HPDE6-E6E7 (cell line): ENCODE results near the gene DNAAF3.

Source experiments
- DNase-seq: peaks from one replicate; pipeline ENCODE4 v3.0.0; 2011; ENCODE audit warnings: missing footprints; ENCODE audit errors: extremely low spot score

Gene DNAAF3

DNA sequence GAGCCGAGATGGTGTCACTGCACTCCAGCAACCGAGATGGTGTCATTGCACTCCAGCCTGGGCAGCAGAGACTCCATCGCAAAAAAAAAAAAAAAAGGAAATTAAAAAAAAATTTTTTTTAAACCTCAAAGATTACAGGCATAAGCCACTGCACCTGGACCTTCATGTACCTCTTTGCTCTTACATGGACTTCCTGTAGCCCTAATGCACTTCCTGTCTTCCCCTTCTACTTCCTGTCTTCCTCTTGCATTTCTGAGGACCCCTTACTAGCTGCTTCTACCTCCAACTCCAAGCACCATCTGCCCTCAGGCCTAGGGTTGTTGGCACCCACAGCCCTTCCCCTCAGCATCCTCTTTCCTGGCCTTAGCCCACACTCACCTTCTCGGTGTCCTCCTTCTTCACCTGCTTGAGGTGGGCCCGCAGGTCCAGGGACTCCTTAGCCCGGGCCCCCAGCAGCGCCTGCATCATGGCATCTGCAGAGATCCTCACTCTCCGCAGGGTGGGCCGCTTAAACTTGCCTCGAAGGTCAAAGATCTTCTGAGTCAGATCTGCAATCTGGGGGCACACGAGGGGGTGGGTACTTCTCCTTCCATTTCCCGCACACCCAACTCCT lies 12.7 kb downstream of the DNAAF3 start:
- DNase-seq: no peak

DNA sequence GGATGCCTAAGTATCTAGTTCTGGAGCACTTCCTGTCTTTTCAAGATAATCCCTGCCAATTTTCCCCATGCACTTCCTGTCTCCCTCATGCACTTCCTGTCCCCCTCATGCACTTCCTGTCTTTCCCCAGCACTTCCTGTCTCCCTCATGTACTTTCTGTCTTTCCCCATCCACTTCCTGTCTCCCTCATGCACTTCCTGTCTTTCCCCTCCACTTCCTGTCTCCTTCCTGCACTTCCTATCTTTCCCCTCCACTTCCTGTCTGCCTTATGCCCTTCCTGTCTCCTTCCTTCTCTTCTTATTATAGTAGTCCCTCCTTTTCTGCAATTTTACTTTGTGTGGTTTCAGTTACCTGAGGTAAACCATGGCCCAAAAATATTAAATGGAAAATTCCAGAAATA lies 14.4 kb downstream of the DNAAF3 start:
- DNase-seq: no peak

DNA sequence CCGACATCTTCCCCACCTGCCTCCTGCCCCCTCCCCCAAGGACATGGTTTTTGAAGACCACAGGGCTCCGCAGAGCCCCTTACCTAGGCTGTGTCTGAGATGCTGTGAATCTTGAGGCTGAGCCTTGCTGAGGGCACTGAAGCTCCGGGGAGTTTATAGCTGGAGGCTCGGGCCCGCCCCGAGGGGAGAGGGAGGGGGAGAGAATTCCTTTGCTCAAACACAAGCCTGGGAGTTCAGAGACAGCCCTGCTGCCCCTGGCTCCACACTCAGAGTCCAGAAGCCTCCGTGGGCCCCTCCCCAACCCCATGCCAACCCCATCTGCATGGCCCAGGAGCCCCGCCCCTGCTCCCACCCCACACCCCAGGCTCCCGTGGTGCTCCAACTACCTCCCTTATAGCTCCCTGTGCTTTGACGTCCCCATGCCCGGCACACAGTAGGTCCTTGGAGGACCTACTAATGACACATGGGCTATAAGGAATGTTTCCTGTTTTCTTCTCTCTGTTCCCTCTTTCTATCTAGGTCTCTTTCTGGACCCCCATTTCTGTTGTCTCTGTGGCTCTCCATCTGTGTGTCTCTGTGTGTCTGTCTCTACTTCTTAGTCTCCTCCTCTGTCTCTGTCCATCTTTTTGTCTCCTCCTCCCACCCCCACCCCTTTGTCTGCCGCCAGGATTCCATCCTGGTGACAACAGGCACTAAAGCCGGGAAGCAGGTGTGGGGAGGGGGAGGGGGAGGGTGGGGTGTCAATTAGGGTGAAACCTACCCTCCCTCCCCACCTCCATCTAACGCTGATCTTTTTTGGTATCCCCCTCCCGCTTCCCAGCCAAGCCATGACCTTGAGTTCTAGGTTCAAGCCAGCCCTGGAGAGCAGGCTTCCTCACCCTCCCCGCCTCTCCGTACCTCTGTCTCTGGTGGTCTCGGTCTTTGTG lies 17.1 kb downstream of the DNAAF3 start, which contains the start of gene TNNT1:
Gene TNNT1 (minus strand): TSS at position 129 of the 926 bp plus-strand sequence. CDS start 2,049 bp downstream, outside the sequence.
- no peak for DNase-seq

DNA sequence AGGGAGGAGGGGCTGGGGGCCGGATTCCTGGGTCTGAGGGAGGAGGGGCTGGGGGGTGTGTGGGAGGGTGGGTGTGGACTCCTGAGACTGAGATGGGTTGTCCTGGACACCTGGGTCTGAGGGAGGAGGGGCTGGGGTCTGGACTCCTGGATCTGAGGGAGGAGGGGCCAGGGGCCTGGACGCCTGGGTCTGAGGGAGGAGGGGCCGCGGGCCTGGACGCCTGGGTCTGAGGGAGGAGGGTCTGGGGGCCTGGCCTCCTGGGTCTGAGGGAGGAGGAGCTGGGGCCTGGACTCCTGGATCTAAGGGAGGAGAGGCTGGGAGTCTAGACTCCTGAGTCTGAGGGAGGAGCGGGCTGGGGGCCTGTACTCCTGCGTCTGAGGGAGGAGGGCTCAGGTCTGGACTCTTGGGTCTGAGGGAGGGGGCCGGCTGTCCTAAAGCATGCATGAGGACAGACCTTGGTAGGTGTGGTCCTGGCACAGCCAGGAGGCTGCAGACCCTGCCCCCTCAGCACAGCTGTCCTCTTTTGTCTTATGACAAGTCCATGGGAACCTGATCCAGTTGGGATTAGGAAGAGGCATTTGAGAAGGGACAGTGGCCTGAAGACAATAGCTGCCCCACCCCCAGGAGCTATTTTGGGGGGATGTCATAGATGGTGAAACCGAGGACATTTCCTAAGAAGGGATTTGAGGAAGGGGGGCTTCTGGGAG lies 18.7 kb downstream of the DNAAF3 start:
- DNase-seq: no peak

DNA sequence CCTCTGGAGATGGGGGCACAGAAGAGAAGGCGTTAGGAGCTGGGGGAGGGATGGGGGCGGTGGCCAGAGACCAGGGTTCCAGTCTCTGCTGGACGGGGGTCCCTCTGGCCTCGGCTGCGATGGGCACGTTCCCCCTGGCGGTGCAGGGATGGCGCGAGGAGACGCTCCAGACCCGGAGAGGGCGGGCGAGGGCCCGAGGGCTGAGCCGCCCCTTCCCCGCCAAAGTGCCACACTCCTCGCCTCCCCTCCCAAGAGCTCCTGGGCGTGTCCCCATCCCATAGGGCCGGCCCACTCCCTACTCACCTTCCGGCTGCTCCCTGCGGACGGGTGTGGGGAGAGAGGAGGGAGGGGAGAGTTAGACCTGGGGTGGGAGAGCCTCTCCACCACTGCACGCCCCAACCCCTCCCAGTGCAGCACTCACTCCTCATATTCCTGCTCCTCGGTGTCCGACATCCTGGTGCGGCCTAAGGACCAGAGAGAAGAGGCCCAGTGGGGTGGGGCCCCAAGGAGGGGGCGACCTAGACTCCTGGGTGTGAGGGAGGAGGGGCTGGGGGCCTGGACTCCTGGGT lies 19.6 kb downstream of the DNAAF3 start:
- DNase-seq: peak; percentile 70

DNA sequence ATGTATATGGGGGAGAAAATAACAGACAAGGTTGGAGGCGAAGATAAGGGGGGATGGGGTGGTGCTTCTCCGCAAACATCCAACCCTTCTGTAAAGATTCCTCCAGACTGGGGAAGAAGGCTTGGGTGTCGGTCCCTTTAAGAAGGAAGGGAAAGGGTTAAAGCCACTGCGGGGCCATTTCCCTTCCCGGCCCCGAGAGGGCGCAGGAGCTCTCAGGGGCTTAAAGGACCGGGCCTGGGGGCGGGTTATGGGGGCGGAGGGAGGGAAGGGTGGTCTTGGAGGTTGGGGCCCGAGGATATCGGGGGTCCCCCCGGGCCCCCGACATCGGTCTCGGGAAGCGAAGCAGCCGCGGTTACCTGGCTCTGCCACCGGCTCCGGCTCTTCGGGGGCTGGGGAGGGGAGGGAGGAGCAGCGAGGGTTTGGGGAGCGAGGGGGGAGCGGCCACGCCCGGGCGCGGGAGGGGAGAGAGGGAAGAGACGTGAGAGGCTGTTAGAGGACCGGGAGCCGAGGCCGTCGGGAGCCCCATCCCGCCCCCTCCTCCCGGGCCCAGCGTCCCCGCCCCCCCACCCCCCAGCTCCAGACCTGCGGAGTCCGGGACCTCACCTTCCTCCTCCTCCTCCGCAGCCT lies 20.2 kb downstream of the DNAAF3 start:
- DNase-seq: peak; percentile 69

DNA sequence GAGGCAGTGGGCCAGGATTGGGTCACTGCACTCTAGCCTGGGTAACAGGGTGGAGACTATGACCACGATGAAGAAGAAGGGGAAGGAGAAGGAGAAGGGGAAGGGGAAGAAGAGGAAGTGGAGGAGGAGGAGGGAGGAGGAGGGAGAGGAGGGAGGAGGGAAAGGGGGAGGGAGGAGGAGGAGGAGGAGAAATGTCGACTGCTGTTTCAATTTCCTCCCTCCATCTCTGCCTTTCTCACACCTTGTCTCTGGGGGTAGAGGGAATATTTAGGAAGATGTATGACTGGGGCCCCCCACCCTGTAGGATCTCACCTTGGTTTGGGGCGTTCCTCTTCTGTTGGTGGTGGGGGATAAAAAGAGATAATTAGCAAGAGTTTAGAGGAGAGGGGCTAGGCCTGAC lies 21.2 kb downstream of the DNAAF3 start:
- no peak for DNase-seq

DNA sequence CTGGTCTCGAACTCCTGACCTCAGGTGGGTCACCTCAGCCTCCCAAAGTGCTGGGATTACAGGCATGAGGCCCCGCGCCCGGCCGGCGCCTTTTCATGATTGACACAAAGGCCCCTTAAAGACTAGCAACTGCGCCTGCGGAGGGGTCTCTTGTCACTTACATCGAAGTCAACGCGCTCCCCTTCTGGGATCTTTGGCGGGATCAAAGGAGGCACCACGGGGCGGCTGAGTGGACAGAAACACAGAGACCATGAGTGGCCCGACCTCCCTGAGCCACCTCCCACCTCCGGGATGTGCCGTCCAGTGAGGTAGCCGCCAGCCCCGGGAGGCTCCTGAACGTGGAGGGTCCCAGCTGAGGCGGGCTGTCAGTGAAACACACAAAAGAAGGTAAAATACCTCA lies 24.7 kb downstream of the DNAAF3 start:
- DNase-seq: no peak

DNA sequence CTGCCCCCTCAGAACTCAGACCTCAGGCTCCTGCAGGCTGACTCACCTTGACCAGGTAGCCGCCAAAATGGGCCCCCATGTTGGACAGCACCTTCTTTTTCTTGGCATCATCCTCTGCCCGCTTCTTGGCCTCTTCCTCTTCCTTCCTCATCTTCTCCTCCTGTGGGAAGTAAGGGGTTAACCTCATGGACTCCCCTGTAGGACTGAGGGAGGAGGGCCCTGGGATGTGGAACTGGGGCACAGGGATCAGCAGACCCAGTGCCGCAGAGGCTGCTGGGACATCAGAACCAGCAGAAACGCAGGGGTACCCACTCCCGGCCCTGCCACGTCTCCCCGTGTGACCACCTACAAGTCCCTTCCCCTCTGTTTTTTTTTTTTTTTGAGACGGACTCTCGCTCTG lies 28.5 kb downstream of the DNAAF3 start:
- no peak for DNase-seq

DNA sequence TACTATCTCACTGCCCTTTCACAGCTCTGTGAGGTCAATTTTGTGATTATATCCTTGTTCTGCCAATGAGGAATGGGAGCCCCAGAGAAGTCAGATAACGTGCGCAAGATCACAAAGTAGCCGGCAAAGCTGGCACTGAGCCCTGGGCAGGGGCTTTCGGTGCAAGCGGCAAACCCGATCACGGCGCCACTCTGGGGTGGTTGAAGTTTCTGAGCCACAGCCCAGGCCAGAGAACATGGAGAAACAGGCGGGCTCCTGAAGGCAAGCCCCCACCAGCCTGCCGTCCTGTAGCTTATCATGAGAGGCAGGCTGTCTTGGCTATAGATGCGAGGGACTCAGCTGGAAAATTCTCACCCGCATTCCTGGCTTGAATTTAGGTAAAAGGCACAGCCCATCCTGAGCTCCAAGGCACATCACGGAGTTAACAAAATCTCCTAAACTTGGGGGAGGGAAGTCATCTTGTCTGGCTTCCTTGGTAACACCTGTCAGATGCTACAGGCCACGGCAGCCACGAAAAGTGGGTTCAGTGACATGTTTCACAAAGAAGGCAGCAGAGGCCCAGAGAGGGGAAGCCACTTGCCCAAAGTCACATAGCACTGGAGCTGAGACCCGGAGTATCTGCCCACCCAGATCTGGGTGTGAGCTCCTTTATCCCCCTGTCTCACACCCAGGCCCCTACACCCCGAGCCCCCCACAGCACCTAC lies 29.9 kb downstream of the DNAAF3 start:
- DNase-seq: no peak

DNA sequence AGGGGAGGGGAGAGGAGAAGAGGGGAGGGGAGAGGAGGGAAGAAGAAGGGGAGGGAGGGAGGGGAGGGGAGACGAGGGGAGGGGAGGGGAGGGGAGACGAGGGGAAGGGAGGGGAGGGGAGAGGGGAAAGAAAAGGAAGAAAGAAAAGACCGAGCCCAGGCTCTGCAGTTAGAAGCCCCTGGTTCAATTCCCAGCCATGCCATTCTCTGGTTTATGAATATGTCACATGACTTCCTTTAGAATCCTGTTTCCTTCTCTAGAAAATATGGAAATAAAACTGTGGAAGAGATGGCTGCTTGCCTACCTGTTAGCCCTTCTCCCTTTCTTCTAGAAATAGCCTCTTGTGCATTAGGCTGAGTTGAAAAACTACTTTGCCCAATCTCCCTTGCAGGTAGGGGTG lies 31.7 kb downstream of the DNAAF3 start:
- DNase-seq: no peak

DNA sequence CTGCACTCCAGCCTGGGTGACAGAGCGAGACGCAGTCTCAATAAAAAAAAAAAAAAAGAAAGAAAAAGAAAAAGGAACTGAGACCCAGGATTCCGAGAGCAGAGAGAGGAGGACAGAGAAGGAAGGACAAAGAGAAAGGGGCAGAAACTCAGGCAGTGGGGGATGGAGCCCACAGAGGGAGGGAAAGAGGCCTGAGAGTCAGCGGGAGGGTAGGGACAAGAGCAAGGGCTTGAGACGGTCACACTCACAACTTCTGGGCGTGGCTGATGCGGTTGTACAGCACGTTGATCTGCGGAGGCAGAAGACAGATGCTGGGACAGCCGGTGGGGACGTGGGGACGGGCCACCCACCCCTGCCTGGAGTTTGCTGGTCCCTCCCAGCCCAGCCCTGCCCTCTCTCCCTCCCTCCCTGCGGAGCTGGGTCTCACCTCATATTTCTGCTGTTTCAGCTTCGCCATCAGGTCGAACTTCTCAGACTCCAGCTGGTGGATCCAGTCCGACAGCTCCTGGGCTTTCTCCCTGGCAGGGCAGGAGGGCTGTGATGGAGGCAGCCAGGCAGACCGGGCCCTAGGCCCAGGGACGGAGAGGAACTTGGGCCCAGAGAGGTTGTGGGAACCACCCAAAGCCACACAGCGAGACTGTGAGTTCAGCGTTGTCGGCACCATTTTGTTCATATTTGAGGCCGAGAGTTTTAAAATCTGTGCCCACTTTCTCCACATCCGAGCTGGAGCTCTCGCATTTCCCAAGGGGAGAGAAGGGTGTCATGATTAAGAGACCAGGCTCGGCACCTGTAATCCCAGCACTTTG lies 32.6 kb downstream of the DNAAF3 start:
- no peak for DNase-seq

DNA sequence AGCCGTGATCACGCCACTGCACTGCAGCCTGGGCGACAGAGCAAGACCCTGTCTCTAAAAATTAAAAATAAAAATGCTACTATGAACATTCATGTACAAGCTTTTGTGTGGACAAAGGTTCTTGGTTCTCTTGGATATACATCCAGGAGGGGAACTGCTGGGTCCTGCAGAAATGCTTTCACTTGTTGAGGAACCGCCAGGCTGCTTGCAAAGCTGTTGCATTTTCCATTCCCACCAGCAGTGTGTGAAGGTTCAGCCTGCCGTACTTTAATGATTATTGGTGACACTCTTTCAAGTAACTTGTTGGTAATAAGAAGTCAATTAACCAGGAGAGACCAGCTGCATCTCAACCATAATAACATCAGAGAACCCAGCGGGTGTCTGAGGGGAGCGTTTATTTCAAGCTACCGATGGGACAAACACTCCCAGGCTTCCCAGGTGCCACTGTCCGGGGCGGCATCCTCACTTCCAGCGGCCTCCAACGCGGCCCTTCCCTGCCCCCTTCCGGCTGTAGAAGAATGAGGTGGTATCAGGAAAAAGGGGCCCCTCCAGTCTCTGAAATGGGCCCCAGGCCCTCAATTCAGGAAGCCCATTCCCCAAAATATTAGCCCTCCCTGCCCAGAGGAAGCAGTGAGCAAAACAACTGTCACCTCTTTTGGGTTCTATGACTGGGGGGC lies 33.8 kb downstream of the DNAAF3 start:
- DNase-seq: no peak

DNA sequence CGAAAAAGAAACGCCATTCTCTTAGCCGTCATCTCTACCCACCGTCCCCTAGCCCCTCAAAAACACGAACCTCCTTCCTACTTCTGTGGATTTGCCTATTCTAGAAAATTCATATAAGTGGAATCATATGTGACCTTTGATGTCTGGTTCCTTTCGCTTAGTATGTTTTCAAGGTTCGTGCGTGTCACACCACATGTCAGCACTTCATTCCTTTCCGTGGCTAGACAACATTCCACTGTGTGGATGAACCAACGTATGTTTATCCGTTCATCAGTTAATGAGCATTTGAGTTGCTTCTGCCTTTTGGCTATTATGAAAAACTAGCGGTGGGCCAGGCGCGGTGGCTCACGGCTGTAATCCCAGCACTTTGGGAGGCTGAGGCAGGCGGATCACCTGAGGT lies 35.0 kb downstream of the DNAAF3 start:
- no peak for DNase-seq

DNA sequence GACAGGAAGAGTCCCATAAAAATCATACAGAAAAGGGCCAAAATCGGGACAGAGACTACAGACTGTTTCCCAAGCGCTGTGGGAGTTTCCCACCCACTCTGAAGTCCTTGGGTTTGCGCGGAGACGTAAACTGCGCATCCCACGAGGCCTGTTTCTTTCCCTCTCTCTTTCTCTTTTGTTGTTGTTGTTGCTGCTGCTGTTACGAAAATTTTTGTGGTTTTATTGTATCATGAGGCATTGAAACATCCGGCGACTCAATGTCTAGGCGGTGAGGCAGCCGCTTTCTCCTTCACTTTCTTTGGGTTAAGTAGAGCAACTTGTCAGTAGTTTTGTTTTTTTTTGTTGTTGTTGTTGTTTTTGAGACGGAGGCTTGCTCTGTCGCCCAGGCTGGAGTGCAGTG lies 47.4 kb downstream of the DNAAF3 start:
- no peak for DNase-seq

DNA sequence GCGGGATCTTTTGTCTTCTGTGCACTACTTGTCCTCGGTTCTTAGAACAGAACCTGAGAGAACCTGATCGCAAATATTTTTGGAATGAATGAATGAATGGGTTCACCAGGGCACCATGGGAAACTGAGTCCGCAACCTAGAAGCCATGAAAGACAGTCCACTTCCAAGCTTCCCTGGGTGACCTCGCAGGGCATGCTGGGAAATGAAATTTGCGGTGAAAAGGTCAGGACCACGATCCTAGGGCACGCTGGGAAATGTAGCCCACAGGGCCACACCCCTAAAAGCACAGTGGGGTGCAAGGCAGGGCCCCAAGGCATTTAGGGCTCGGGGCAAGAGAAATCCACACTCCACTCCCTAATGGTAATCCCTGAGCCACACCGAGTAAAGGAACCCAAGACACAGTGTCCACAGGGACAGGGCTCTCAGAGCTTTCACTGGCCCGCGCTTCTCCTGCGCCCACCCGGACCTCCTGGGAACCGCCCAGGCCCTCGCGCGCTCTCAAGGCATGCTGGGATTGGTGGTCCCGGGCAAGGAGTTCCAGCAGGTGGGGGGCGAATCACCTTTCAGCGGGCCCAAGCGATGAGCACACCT lies 47.9 kb downstream of the DNAAF3 start:
- DNase-seq: no peak

DNA sequence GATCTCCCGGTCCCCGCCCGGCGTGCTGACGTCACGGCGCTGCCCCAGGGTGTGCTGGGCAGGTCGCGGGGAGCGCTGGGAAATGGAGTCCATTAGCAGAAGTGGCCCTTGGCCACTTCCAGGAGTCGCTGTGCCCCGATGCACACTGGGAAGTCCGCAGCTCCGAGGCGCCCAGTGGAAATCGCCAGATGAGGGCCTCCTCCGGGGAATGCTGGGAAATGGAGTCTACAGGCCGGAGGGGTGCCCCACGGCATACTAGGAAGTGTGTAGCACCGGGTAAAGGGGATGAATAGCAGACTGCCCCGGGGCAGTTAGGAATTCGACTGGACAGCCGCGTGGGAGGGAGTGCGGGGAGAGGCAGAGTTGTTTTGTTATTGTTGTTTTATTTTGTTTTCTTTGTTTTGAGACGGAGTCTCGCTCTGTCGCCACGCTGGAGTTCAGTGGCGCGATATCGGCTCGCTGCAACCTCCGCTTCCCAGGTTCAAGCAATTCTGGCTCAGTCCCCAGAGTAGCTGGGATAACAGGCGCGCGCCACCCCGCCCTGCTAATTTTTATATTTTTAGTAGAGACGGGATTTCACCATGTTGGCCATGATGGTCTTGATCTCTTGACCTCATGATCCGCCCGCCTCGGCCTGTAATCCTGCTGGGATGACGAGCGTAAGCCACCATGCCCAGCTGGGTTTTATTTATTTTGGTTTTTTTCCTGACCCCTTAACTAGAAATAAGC lies 48.6 kb downstream of the DNAAF3 start:
- peak; percentile 100 for DNase-seq

DNA sequence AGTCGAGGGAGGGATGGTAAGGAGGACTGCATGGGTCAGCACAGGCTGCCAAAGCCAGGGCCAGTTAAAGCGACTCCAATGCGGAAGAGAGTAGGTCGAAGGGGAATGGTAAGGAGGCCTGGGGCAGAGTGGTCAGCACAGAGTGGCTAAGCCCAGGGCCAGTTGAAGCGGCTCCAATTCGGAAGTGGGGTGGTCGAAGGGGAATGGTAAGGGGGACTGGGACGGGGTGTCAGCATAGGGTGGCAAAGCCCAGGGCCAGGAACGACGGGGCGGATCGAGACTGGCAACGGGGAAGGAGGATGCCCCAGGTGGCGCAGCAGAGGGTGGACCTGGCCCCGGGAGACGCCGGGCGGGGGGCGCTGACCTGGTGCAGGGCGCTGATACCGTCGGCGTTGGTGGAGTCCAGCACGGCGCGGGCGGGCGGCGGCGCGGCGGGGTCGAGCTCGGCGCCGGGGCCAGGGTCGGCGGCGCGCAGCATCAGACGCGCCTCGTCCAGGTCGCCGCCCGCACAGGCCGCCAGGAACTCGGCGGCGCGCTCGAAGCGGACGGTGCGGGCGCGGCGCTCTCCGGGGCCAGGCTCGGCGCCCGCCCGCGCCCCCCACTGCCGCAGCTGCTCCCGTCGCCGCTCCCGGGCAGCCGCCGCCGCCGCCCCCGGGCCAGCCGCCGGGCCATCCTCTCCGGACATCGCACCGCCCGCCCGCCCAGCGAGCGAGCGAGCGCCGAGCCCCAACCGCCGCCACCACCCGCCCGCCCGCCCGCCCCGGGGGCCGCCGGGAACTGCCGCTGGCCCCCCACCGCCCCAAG lies 49.4 kb downstream of the DNAAF3 start, which contains the start of gene PPP1R12C:
Gene PPP1R12C (minus strand): TSS at position 779 of the 804 bp plus-strand sequence. CDS start 94 bp downstream, at position 685.
- no peak for DNase-seq
